HG03139 (cell line): Measurements from ENCODE around the gene ATF1.
"Not testable (repeated sequence)": the region's sequence is repeated elsewhere in the genome, so short reads cannot be mapped to it uniquely, and the experiment has no call there.

Experiments used
- ATAC-seq: cut with Tn5 transposase; IDR thresholded peaks from one replicate; pipeline ENCODE4 v1.9.1; 2021; ENCODE audit not compliant: unreplicated experiment

The ATF1 gene

DNA sequence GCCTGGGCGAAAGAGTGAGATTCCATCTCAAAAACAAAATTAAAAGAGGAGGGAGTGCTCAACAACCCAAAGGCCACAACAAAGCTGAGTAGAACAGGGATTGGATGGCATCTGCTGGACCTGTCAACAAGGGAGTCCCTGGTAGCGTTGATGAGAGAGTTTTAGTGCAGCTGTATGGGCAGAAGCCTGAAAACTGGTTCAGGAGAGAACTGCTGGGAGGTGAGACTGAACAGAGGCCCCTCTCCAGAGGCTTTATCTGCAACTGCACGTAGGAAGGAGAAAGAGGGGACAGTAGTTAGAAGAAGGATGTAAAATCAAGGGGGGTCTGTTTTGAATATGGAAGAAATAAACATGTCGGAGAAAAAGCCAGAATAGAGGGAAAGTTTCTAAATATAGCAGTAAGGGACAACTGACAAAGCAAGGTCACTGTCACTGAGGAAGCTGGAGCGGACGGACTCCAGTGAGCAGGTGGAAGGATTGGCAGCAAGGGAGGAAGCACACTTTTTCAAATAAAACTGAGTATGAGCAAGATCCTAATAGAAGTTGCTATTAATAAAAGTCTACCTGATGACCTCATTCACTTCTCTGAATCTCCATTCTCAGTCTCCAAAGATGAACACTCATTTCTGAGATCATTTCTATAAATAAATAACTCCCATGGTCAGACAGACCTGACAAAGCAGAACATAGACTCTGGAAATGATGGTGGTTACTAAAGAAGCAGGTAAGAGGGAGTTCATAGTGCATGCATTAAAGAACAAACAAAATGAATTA is 11.8 kb upstream of the ATF1 start:
- no peak for ATAC-seq

DNA sequence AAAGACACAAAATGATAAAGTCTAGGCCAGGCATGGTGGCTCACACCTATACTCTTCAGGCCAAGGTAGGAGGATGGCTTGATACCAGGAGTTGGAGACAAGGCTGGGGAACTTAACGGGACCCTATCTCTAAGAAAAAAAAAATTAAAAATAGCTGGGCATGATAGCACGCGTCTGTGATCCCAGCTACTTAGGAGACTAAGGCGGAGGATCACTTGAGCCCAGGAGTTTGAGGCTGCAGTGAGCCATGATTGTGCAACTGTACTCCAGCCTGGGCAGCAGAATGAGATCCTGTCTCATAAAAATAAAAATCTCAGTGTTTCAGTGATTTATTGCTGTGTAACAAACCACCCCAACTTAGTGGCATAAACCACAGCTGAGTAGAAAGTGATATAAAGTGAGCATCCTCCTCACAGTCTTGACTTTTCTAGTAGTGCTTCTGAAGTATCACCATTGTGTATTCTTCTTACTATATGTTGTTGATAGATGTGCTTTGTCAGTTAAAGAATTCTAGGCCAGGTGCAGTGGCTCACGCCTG is 10.6 kb upstream of the ATF1 start:
- ATAC-seq: no peak

DNA sequence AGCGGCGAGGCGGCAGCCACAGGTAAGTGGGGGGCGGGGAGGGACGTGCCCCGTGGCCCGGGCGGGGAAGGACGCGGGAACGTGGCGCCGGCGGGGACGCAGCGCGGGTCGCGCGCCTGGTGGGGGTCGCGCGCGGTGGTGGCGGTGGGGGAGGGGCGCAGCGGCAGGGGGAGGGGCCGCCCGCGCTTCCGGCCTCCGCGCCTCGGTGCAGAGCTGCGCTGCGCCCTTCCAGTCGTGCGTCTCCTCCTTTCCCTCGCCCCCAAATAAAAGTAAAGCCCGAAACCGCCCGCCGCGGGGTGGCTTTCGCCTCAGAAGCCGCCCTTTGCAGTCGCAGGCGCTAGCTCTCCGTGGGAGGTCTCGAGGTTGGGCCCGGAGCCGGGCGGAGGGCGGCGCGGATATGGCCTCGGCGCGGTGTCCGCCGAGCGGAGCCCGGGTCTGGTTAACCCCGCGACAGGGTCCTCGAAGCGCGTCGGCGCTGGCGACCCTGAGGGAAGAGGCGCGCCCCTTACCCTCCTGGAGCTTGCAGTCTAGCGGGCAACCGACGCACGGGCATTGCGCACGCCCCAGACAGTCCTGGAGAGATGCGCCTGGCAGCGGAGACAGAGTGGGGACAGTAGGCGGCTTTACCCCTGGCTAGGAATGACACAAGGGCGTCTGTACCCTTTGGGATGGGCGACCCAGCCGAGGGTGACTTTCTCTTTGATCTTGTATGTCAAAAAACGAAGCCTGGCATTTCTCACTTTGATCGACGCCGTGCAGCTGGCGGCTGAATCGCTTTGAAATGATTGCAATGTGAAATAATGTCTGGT is 589 bp downstream of the ATF1 start:
- peak; percentile 41 for ATAC-seq

DNA sequence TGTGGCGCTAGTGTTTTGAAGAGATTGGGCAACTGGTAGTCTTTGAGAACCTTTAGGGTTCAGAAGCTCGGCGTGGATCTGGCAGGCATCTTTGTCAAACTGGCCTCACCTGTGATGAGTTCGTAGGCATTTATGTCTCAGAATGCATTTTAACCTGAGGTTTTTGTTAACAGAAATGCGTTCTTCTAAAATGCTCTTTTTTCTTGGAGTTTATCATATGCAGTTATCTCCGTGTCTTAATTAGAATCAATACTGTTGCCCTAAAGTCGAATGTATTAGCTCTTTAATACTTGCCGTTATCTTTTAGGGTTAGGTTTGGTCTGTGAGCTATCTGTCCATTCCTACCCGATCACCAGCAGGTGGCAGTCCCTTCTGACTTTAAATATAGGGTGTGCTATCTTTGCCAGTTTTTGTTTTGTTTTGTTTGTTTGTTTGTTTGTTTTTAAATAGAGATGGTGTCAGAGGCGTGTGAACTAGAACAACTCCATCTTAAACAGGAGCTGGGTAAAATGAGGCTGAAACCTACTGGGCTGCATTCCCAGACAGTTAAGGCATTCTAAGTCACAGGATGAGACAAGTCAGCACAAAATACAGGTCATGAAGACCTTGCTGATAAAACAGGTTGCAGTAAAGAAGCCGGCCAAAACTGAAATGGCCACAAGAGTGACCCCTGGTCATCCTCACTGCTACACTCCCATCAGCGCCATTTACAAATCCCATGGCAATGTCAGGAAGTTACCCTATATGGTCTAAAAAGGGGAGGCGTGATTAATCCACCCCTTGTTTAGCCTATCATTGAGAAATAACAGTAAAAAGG is 1.4 kb downstream of the ATF1 start:
- ATAC-seq: peak; percentile 8

DNA sequence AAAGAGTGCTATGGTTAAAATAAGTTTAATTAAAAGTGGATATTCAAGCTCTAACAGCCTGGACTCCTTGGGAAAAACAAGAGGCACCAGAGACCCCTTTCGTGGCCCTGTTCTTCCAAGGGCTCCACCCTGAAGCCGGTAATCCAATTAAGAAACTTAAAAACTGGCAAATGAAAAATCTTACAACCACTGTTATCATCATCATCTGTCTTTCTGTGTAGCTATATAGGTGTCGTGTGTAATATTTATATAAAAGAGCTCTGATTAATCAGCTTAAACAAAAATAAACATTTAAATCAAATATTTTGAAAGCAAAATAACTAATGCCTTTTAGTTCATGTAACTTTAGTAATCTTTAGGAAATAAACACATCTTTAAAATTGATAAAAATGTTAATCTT is 4.5 kb downstream of the ATF1 start:
- ATAC-seq: no peak

DNA sequence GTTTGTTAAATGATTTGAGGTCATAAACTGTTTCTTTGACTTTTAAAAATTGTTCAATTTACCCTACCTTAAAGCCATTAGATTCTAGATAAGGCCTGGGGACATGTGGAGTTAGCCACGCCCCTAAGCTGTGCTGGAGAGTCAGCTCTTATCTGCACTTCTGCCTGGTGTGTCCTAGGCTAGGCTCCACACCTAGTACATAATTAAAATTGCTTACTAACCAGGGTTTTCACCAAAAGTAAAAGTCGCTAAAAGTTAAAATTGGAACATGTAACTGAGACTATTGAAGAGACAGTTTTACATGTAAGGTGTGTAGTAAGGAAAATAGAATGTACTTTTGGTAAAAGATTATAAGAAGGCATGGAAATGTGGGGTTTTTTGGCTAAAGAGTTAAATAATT is 4.9 kb downstream of the ATF1 start:
- ATAC-seq: not testable (repeated sequence)

DNA sequence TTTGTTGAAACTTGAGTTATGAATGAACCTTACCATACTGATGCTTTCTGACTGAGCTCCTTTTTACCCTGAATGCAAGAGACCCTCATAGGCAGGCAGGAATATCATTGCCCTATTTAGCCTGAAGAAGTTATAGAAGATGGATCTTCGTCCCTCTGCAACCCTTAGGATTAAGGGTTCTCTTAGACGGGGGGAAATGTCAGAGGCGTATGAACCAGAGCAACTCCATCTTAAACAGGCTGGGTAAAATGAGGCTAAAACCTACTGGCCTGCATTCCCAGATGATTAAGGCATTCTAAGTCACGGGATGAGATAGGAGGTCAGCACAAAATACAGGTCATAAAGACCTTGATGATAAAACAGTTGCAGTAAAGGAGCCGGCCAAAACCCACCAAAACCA is 7.5 kb downstream of the ATF1 start:
- ATAC-seq: no peak

DNA sequence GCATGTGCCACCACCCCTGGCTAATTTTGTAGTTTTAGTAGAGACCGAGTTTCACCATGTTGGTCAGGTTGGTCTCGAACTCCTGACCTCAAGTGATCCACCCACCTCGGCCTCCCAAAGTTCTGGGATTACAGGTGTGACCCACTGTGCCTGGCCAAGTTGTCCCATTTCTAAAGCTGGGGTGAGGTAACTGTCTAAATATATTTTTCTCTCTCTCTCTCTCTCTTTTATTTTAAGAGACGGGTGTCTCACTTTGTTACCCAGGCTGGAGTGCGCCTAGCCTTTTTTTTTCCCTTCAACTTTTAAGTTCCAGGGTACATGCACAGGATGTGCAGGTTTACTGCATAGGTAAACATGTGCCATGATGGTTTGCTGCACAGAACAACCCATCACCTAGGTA is 8.6 kb downstream of the ATF1 start:
- no peak for ATAC-seq

DNA sequence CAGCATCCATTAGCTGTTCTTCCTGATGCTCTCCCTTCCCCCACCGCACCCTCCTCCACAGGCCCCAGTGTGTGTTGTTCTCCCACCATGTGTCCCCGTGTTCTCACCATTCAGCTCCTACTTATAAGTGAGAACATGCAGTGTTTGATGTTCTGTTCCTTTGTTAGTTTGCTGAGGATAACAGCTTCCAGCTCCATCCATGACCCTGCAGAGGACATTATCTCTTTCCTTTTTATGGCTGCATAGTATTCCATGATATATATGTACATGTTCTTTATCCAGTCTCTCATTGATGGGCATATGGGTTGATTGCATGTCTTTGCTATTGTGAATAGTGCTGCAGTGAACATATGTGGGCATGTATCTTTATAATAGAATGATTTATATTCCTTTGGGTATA is 9.0 kb downstream of the ATF1 start:
- no peak for ATAC-seq

DNA sequence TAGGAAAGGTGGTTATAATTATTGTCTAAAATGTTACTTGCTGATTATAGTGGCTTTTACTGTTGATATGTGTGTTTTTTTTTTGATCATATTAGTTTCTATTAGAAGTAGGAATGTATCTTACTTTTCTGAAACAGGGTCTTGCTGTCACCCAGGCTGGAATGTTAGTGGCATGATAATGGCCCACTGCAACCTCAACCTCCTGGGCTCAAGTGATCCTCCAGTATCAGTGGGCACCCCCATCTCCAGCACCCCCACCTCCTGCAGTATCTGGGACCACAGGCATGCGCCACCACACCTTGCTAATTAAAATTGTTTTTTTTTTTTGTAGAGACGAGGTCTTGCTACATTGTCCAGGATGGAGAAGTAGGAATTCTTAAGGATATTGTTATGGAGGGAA is 11.3 kb downstream of the ATF1 start:
- no peak for ATAC-seq

DNA sequence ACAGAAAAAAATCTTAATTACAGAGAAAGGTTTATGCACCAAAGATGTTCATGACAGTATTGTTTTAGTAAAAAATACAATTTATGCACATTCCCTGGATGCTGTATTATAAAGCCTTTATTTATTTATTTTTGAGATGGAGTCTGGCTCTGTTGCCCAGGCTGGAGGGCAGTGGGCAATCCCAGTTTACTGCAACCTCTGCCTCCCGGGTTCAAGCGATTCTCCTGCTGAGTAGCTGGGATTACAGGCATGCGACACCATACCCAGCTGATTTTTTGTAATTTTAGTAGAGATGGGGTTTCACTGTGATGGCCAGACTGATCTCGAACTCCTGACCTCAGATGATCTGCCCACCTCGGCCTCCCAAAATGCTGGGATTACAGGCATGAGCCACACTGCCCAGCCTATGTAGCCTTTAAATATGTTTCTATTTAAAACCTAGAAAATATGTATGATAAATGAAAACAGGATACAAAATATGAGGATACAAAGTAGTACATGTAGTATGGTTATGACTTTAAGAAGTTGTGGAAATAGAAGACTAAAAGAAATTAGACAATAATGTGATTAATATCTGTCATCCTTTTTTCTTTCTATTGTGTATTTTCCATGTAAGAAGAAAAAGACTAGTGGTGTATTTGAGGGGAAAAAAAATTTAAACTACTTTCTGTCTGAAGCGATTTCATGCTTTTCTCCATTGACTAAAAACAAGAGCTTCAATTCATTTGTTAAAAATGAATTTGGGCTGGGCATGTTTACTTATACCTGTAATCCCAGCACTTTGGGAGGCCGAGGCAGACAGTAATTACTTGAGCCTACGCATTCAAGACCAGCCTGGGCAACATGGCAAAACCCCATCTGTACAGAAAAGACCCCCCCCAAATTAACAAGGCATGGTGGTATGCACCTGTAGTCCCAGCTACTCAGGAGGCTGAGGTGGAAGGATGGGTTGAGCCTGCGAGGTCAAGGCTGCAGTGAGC is 13.1 kb downstream of the ATF1 start:
- no peak for ATAC-seq

DNA sequence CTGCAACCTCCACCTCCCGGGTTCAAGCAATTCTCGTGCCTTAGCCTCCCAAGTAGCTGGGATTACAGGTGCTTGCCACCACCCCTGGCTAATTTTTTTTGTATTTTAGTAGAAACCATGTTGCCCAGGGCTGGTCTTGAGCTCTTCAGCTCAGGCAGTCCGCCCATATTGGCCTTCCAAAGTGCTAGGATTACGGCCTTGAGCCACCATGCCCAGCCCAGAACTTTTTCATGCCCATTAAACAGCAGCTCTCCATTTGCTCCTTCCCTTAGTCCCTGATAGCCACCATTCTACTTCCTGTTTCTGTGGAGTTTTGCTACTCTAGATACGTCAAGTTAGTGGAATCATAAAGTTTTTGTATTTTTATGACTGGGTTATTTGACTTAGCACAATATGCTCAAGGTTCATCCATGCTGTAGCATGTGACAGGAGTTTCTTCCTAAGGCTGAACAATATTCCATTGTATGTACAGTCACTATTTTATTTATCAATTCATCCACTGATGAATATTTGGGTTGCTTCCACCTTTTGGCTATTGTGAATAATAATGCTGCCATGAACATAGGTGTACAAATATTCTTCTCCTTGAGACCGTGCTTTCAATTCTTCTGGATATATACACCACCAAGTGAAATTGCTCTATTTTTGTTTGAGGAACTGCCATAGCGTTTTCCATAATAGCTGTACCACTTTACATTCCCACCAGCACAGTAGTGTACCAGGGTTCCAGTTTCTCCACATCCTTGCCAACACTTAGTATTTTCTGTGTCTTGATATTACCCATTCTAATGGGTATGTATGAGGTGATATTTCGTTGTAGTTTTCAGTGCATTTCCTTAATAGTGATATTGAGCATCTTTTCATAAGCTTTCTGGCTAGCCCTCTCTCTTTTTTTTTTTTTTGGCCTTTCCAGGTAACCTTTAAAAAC is 15.0 kb downstream of the ATF1 start:
- no peak for ATAC-seq

DNA sequence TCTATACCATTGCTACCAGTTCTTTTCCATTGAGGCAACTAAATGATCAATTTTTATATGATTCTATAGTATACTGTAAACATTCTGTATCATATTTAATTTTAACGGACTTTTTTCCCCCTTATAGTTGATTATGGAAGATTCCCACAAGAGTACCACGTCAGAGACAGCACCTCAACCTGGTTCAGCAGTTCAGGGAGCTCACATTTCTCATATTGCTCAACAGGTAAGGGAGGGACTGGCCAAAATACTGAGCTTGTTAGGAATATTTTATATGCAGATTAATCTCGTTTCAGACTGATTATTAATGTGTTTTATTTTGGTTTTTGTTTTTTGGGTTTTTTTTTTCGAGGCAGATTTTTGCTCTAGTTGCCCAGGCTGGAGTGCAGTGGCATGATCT is 16.1 kb downstream of the ATF1 start:
- ATAC-seq: no peak

DNA sequence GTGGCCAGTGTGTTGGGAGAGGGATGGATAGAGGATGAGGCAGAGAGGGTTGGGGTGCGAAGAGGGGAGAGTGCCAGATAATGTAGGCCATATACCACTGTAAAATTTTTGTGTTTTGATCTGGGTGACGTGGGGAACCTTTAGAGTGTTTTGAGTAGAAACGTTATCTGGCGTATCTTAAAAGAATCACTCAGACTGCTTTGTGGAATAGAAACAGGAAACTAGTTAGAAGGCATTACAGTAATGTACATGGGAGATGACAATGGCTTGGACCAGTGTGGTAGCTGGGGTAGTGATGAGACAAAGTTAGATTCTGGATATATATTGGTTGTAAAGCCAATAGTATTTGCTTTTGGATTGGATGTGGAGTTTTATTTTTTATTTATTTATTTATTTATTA is 20.6 kb downstream of the ATF1 start:
- ATAC-seq: no peak

DNA sequence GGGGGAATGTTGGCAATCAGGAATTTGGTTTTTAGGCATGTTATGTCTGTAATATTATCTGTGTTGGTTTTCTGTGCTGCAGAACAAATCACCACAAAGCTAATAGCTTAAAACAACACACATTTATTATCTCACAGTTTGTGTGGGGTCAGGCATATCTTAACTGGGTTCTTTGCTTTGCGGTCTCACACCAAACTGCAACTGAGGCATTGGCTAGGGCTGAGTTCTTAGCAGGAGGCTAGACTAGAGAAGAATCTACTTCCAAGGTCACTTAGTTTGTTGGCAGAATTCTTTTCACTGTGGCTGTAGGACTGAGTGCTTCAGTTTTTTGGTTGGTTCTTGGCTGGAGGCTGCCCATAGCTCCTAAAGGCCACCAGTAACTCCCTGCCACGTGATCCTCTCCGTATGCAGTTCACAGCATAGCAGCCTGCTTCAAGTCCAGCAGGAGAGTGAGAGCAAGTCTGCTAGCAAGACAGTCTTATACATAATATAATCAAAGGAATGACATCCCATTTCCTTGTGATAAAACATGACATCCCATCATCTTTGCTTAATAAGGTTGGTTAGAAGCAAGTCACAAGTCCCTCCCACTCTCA is 21.6 kb downstream of the ATF1 start:
- ATAC-seq: no peak

DNA sequence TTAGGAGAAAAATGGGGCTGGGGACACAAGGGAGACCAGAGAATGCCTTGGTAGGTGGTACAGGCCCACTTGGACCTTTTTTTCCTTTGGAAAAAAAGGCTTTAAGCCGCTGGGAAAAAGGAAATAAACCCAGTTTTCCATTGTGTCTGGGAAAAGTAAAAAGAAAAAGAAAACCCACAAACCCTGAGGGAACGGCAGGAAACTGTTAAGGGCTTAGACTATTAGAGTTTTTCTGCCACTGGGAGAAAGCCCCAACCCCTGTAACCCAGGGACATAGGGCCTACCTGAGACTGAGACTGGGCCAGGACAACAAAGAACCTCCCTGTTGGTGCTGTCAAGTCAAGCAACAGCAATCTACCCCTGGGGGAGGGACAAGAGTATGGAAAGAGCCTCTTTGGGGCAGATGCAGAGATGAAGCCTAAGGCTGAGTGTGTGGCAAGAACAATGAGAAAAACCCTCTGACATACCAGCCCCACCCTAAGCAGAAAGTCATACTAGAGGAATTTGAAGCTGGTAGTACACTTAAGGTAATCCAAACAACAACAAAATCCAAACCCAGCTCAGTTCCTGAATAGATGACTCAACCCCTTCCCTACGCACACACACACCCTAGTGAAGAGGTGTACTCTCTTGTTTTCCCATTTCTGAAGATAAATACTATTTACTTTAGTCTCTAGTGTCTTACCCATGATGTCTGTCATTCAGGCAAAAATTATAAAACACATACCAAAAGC is 22.8 kb downstream of the ATF1 start:
- ATAC-seq: no peak

DNA sequence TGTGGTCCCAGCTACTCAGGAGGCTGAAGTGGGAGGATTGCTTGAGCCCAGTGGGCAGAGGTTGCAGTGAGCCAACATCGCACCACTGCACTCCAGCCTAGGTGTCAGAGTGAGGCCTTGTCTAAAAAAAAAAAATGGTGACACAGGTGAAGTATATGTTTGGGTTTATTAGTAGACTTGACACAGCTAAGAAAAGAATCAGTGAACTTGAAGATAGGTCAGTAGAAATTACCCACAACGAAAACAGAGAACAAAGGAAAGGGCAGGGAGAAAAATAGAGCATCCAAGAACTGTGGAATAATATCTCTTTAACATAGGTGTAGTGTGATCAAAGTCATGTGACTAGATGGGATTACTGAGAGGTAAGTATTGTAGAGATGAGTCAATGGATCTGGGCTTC is 23.7 kb downstream of the ATF1 start:
- ATAC-seq: no peak

DNA sequence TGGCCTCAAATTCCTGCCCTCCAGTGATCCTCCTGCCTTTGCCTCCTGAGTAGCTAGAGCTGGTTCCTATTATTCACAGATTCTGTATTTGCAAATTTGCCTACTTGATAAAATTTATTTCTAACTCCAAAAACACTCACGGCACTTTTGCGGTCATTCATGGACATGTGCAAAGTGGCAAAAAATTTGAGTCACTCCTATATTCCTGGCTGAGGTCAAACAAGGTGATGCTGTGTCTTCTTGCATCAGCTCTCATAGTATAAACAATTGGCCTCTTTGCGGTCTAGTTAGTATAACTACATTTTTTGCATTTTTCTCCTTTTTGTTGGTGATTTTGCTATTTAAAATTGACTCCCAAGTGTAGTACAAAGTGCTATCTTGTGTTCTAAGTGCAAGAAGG is 24.7 kb downstream of the ATF1 start:
- no peak for ATAC-seq
